ENCODE measurements around the gene USF2. TPM values are rescaled to one million over a fixed set of nuclear protein-coding genes. Genes with fewer than 3 reads are reported as not detected.

Gene USF2
- total and polyA plus RNA-seq, 7 donors, result 72.8 to 120 (median 98.3) TPM

GRCh38 chr19:35223084-35223790 is 45.5 kb upstream of the USF2 start:
- no peak overlapping the region for H3K4me3 ChIP-seq

GRCh38 chr19:35223862-35224505 is 44.8 kb upstream of the USF2 start:
- intact Hi-C loops (cut with DNase I), result no loop called here
- Histone ChIP-seq H3K27ac (no peak overlapping the region), H3K36me3 (no peaks in the 10 kb centered on the region), H3K4me3 (no peak overlapping the region), H3K9me3 (peaks cover 0 to 5% (median 1%) of the 10 kb centered on the region in 4 donors), H3K27me3 (peaks cover 0 to 38% (median 6%) of the 10 kb centered on the region in 3 donors), H3K4me1 (no peaks in the 10 kb centered on the region)
- 83 to 85% methylated on average over 4 of the region's 4 CpGs for WGBS, 2 donors
- no peak for DNase-seq
- TF ChIP-seq CTCF (IDR thresholded peaks at IDR 0.05), result no peak
- no peak for TF ChIP-seq POLR2AphosphoS5 (IDR thresholded peaks at IDR 0.05)
- TF ChIP-seq POLR2A (IDR thresholded peaks at IDR 0.05), result no peak
- TF ChIP-seq EP300 (IDR thresholded peaks at IDR 0.05), result no peak

More at GRCh38 chr19:35223084-35223790, 45.5 kb upstream of the USF2 start:
- DNase-seq, result no peak
- Histone ChIP-seq H3K36me3 (no peaks in the 10 kb centered on the region), H3K27me3 (peaks cover 0 to 32% (median 6%) of the 10 kb centered on the region in 3 donors), H3K27ac (no peak overlapping the region), H3K9me3 (peaks cover 0 to 6% (median 1%) of the 10 kb centered on the region in 4 donors), H3K4me1 (no peaks in the 10 kb centered on the region)
- 66 to 74% methylated on average over 6 of the region's 6 CpGs for WGBS, 2 donors
- intact Hi-C loops (cut with DNase I), result no loop called here
- TF ChIP-seq POLR2A (IDR thresholded peaks at IDR 0.05), result no peak
- TF ChIP-seq CTCF (IDR thresholded peaks at IDR 0.05), result no peak
- no peak for TF ChIP-seq EP300 (IDR thresholded peaks at IDR 0.05)
- no peak for TF ChIP-seq POLR2AphosphoS5 (IDR thresholded peaks at IDR 0.05)

GRCh38 chr19:35224681-35225571 is 43.8 kb upstream of the USF2 start:
- Histone ChIP-seq H3K36me3 (no peaks in the 10 kb centered on the region), H3K4me3 (no peak overlapping the region), H3K9me3 (peaks cover 0 to 3% (median 0%) of the 10 kb centered on the region in 4 donors), H3K4me1 (no peaks in the 10 kb centered on the region), H3K27me3 (peaks cover 0 to 38% (median 6%) of the 10 kb centered on the region in 3 donors), H3K27ac (no peak overlapping the region)
- intact Hi-C loops (cut with DNase I), result no loop called here
- DNase-seq, result no peak
- TF ChIP-seq CTCF (IDR thresholded peaks at IDR 0.05) (no peak), EP300 (IDR thresholded peaks at IDR 0.05) (no peak), POLR2AphosphoS5 (IDR thresholded peaks at IDR 0.05) (no peak), POLR2A (IDR thresholded peaks at IDR 0.05) (no peak)
- 60 to 72% methylated on average over 41 of the region's 41 CpGs for WGBS, 2 donors

GRCh38 chr19:35225951-35226350 is 42.8 kb upstream of the USF2 start:
- DNase-seq, result no peak
- H3K36me3 ChIP-seq, result no peaks in the 10 kb centered on the region
- TF ChIP-seq POLR2A (IDR thresholded peaks at IDR 0.05) (no peak), POLR2AphosphoS5 (IDR thresholded peaks at IDR 0.05) (no peak), CTCF (IDR thresholded peaks at IDR 0.05) (no peak), EP300 (IDR thresholded peaks at IDR 0.05) (no peak)
- no peak overlapping the region for H3K27ac ChIP-seq
- H3K4me1 ChIP-seq, result no peaks in the 10 kb centered on the region
- peaks cover 0 to 38% (median 6%) of the 10 kb centered on the region in 3 donors for H3K27me3 ChIP-seq
- intact Hi-C loops (cut with DNase I), result no loop called here
- H3K4me3 ChIP-seq, result no peak overlapping the region
- WGBS, 2 donors, result 89 to 93% methylated on average over 6 of the region's 6 CpGs
- peaks cover 0 to 3% (median 0%) of the 10 kb centered on the region in 4 donors for H3K9me3 ChIP-seq
